HG02970 (cell line): ENCODE measurements around the gene ZSCAN10.
"Not testable (repeated sequence)": the region's sequence is repeated elsewhere in the genome, so short reads cannot be mapped to it uniquely, and the experiment has no call there.

Experiments used
- ATAC-seq: cut with Tn5 transposase; IDR thresholded peaks from one replicate; pipeline ENCODE4 v1.9.1; 2021; ENCODE audit warnings: mild to moderate bottlenecking, moderate library complexity, moderate number of reproducible peaks; ENCODE audit not compliant: unreplicated experiment, low FRiP score

Gene ZSCAN10

GRCh38 chr16:3086596-3087242 lies 12.4 kb downstream of the ZSCAN10 start:
- no peak for ATAC-seq

GRCh38 chr16:3085868-3086595 lies 13.1 kb downstream of the ZSCAN10 start:
- no peak for ATAC-seq

- ATAC-seq, result no peak
Observed at GRCh38 chr16:3084969-3085670, 14.0 kb downstream of the ZSCAN10 start.

GRCh38 chr16:3084491-3084890 lies 14.6 kb downstream of the ZSCAN10 start:
- no peak for ATAC-seq

- ATAC-seq, result not testable (repeated sequence)
Observed at GRCh38 chr16:3083408-3083807, 15.7 kb downstream of the ZSCAN10 start.

GRCh38 chr16:3081957-3082356 lies 17.1 kb downstream of the ZSCAN10 start:
- not testable (repeated sequence) for ATAC-seq

- no peak for ATAC-seq
Observed at GRCh38 chr16:3080024-3080423, 19.1 kb downstream of the ZSCAN10 start.

- ATAC-seq, result no peak
Observed at GRCh38 chr16:3076577-3076976, 22.5 kb downstream of the ZSCAN10 start.

GRCh38 chr16:3075946-3076345 lies 23.1 kb downstream of the ZSCAN10 start:
- ATAC-seq, result not testable (repeated sequence)

- no peak for ATAC-seq
Observed at GRCh38 chr16:3075523-3075915, 23.6 kb downstream of the ZSCAN10 start.

GRCh38 chr16:3074860-3075522 lies 24.1 kb downstream of the ZSCAN10 start:
- ATAC-seq, result no peak

- no peak for ATAC-seq
Observed at GRCh38 chr16:3073448-3073847, 25.6 kb downstream of the ZSCAN10 start.

GRCh38 chr16:3072576-3073263 lies 26.4 kb downstream of the ZSCAN10 start:
- not testable (repeated sequence) for ATAC-seq

GRCh38 chr16:3072148-3072547 lies 26.9 kb downstream of the ZSCAN10 start:
- not testable (repeated sequence) for ATAC-seq

- no peak for ATAC-seq
Observed at GRCh38 chr16:3071655-3072054, 27.4 kb downstream of the ZSCAN10 start.

- ATAC-seq, result no peak
Observed at GRCh38 chr16:3070608-3071111, 28.4 kb downstream of the ZSCAN10 start.

- ATAC-seq, result not testable (repeated sequence)
Observed at GRCh38 chr16:3069146-3069545, 29.9 kb downstream of the ZSCAN10 start.

GRCh38 chr16:3068487-3068886 lies 30.6 kb downstream of the ZSCAN10 start:
- no peak for ATAC-seq

- ATAC-seq, result no peak
Observed at GRCh38 chr16:3066440-3066748, 32.7 kb downstream of the ZSCAN10 start.

- ATAC-seq, result no peak
Observed at GRCh38 chr16:3065742-3066439, 33.2 kb downstream of the ZSCAN10 start.
